Thyroid gland (tissue), 4 donors: ENCODE results near the gene NFU1.

ENCODE experiments used
- POLR2A ChIP-seq, 2 donors: fragments of 450-650 bp; IDR thresholded peaks; one replicate each; pipeline ENCODE4 v1.6.1; 2017; ENCODE audit warnings: antibody characterized with exemption in 2 of 2, mild to moderate bottlenecking in 2 of 2, moderate library complexity in 1 of 2
- TF ChIP-seq, protein P1 (sequence below), 6 experiments: fragments of 200-600 bp in 3 of 6; fragments of 450-650 bp in 3 of 6; sonication (generic) in 3 of 6; IDR thresholded peaks; one replicate each; pipeline ENCODE4 v1.5.1; 2016 to 2019; ENCODE audit warnings: antibody characterized with exemption in 6 of 6, mild to moderate bottlenecking in 2 of 6, inconsistent platforms in 1 of 6, moderate library complexity in 1 of 6

DNA sequence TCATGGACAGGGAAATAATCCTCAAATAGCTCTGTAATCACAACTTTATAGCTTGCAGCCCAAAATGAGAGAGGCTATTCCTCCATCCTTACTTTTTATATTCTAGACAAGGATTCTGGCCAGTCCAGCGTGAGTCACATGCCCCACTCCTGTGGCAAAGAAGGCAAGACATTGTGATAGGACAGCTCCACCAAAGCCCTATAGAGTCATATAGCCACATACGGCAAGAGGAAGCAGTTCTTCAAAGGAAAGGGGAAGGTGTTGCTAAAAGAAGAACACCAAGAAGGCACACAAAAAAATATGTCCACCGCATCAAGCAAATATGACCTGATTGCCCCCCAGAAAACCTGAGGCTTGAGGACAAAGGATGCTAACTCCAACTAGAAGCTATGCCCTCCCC lies 46.8 kb downstream of the NFU1 start:
- no peak for TF ChIP-seq POLR2A (IDR thresholded peaks at IDR 0.05)
- TF ChIP-seq, protein P1, sequence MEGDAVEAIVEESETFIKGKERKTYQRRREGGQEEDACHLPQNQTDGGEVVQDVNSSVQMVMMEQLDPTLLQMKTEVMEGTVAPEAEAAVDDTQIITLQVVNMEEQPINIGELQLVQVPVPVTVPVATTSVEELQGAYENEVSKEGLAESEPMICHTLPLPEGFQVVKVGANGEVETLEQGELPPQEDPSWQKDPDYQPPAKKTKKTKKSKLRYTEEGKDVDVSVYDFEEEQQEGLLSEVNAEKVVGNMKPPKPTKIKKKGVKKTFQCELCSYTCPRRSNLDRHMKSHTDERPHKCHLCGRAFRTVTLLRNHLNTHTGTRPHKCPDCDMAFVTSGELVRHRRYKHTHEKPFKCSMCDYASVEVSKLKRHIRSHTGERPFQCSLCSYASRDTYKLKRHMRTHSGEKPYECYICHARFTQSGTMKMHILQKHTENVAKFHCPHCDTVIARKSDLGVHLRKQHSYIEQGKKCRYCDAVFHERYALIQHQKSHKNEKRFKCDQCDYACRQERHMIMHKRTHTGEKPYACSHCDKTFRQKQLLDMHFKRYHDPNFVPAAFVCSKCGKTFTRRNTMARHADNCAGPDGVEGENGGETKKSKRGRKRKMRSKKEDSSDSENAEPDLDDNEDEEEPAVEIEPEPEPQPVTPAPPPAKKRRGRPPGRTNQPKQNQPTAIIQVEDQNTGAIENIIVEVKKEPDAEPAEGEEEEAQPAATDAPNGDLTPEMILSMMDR (IDR thresholded peaks at IDR 0.05), result no peak
